Testis (tissue), 2 donors: ENCODE results near the gene HRAS.

ENCODE experiments used
- POLR2A ChIP-seq: fragments of 450-650 bp; IDR thresholded peaks from one replicate; pipeline ENCODE4 v1.6.1; 2017; ENCODE audit warnings: antibody characterized with exemption, mild to moderate bottlenecking, moderate library complexity
- TF ChIP-seq, protein P1 (sequence below), 3 experiments: fragments of 450-650 bp in 2 of 3; fragments of 200-600 bp in 1 of 3; sonication (generic) in 1 of 3; IDR thresholded peaks; one replicate each; pipeline ENCODE4 v1.5.1; 2016 to 2019; ENCODE audit warnings: antibody characterized with exemption in 3 of 3, mild to moderate bottlenecking in 2 of 3, moderate library complexity in 1 of 3

DNA sequence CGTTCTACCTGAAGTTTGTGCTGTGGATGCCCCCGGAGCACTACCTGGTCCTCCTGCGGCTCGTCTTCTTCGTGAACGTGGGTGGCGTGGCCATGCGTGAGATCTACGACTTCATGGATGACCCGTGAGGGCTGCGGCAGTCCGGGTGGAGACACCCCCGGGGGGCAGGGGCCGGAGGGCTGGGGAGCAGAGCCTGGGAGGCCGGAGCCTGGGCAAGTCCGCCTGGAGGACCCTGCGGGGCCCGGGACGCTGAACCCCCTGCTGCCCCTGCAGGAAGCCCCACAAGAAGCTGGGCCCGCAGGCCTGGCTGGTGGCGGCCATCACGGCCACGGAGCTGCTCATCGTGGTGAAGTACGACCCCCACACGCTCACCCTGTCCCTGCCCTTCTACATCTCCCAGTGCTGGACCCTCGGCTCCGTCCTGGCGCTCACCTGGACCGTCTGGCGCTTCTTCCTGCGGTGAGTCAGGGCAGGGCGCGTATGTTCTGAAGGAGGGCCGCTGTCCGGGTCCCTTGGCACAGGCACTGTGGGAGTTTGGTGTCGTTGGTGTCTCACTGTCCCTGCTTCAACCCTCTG is 45.7 kb downstream of the HRAS start:
- TF ChIP-seq, protein P1, sequence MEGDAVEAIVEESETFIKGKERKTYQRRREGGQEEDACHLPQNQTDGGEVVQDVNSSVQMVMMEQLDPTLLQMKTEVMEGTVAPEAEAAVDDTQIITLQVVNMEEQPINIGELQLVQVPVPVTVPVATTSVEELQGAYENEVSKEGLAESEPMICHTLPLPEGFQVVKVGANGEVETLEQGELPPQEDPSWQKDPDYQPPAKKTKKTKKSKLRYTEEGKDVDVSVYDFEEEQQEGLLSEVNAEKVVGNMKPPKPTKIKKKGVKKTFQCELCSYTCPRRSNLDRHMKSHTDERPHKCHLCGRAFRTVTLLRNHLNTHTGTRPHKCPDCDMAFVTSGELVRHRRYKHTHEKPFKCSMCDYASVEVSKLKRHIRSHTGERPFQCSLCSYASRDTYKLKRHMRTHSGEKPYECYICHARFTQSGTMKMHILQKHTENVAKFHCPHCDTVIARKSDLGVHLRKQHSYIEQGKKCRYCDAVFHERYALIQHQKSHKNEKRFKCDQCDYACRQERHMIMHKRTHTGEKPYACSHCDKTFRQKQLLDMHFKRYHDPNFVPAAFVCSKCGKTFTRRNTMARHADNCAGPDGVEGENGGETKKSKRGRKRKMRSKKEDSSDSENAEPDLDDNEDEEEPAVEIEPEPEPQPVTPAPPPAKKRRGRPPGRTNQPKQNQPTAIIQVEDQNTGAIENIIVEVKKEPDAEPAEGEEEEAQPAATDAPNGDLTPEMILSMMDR (IDR thresholded peaks at IDR 0.05): no peak
- no peak for TF ChIP-seq POLR2A
